Neural progenitor cell (in vitro differentiated cells): ENCODE measurements around the gene TCHHL1. TPM values are rescaled to one million over a fixed set of nuclear protein-coding genes. Genes with fewer than 3 reads are reported as not detected.

ENCODE experiments used
- DNase-seq: peaks from one replicate; pipeline ENCODE4 v3.0.0-alpha.2; 2016; ENCODE audit warnings: low spot score
- H2AFZ ChIP-seq: fragments of 200-600 bp; sonication (generic); replicated peaks from 2 replicates; pipeline ENCODE4 v1.6.1; 2016; ENCODE audit warnings: antibody characterized with exemption
- H3F3A ChIP-seq: fragments of 200-600 bp; sonication (generic); 2 replicates; pipeline ENCODE4 v1.6.1; 2016; ENCODE audit warnings: antibody characterized with exemption, low read depth
- H3K27ac ChIP-seq: fragments of 200-600 bp; sonication (generic); 2 replicates; pipeline ENCODE4 v1.5.1; 2016; ENCODE audit warnings: mild to moderate bottlenecking
- H3K27me3 ChIP-seq: fragments of 200-600 bp; sonication (generic); 2 replicates; pipeline ENCODE4 v1.6.1; 2016; ENCODE audit warnings: mild to moderate bottlenecking, moderate library complexity
- H3K36me3 ChIP-seq: fragments of 200-600 bp; sonication (generic); 2 replicates; pipeline ENCODE4 v1.5.1; 2016
- H3K4me1 ChIP-seq: fragments of 200-600 bp; sonication (generic); 2 replicates; pipeline ENCODE4 v1.6.1; 2016; ENCODE audit warnings: mixed run types
- H3K4me2 ChIP-seq: fragments of 200-600 bp; sonication (generic); 2 replicates; pipeline ENCODE4 v1.6.1; 2016
- H3K4me3 ChIP-seq: fragments of 200-600 bp; sonication (generic); 2 replicates; pipeline ENCODE4 v1.5.1; 2016
- H3K79me2 ChIP-seq: fragments of 200-600 bp; sonication (generic); 2 replicates; pipeline ENCODE4 v1.6.1; 2016; ENCODE audit warnings: low read depth
- H3K9ac ChIP-seq: fragments of 200-600 bp; sonication (generic); 2 replicates; pipeline ENCODE4 v1.6.1; 2016
- H3K9me3 ChIP-seq: fragments of 200-600 bp; sonication (generic); 2 replicates; pipeline ENCODE4 v1.5.1; 2016; ENCODE audit warnings: low read depth
- H4K20me1 ChIP-seq: fragments of 200-600 bp; sonication (generic); 2 replicates; pipeline ENCODE4 v1.6.1; 2016; ENCODE audit warnings: low read depth
- H3K27ac Mint-ChIP-seq: 3 replicates; pipeline ENCODE4 v1.8.0; 2021; ENCODE audit warnings: mixed read lengths
- H3K27me3 Mint-ChIP-seq: 2 replicates; pipeline ENCODE4 v1.8.0; 2022; ENCODE audit warnings: low read depth, mild to moderate bottlenecking, inconsistent platforms, moderate library complexity, mixed read lengths; ENCODE audit not compliant: insufficient read depth
- H3K36me3 Mint-ChIP-seq: 3 replicates; pipeline ENCODE4 v1.8.0; 2021; ENCODE audit warnings: mixed read lengths
- H3K4me1 Mint-ChIP-seq: 3 replicates; pipeline ENCODE4 v1.8.0; 2021; ENCODE audit warnings: mixed read lengths
- H3K4me3 Mint-ChIP-seq: 3 replicates; pipeline ENCODE4 v1.8.0; 2021; ENCODE audit warnings: mild to moderate bottlenecking, moderate library complexity, mixed read lengths
- H3K9me3 Mint-ChIP-seq: 3 replicates; pipeline ENCODE4 v1.8.0; 2020; ENCODE audit warnings: mixed read lengths
- EZH2 ChIP-seq: fragments of 200-600 bp; sonication (generic); IDR thresholded peaks from 2 replicates; pipeline ENCODE4 v1.6.1; 2017; ENCODE audit warnings: antibody characterized with exemption, mild to moderate bottlenecking, moderate library complexity
- EZH2phosphoT487 ChIP-seq: fragments of 200-600 bp; sonication (generic); IDR thresholded peaks from 2 replicates; pipeline ENCODE4 v1.6.1; 2017; ENCODE audit warnings: antibody characterized with exemption
- total RNA-seq: library from RNA; depleted of rRNA; stranded (reverse); fragments of >200 nt; gene quantifications from 2 replicates; pipeline ENCODE4 v1.2.3, GENCODE V29; 2015; ENCODE audit warnings: low replicate concordance
- TF ChIP-seq, protein P1 (sequence below): fragments of 200-600 bp; sonication (generic); IDR thresholded peaks from 2 replicates; pipeline ENCODE4 v1.5.1; 2017; ENCODE audit warnings: antibody characterized with exemption, mild to moderate bottlenecking

The TCHHL1 gene
- total RNA-seq, 1 donor from 2014 or later: not detected

DNA sequence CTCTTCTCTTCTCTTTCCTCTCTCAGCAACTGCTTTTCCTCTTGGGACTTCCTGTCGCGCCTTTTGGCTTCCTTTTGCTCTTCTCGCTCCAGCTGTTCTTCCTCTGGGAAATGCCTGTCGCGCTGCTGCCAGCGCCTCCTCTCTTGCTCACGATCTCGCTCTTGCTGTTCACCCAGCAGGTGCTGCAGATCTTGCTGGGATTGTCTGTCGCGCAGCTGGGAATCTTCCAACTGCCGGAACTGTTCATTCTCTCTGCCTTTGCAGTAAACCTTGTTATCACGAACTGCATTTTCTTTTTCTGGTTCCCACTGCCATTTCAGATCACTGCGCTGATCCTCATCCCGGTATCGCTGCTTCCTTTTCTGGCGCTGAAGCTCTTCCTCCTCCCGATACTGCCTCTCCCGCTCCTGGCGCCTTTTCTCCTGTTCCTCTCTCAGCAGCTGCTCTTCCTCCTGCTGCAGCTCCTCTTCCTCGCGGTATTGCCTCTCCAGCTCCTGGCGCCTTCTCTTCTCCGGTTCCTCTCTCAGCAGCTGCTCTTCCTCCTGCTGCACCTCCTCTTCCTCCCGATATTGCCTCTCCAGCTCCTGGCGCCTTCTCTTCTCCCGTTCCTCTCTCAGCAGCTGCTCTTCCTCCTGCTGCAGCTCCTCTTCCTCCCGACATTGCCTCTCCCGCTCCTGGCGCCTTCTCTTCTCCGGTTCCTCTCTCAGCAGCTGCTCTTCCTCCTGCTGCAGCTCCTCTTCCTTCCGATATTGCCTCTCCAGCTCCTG, 20.6 kb upstream of the TCHHL1 start:
- peaks cover 6% of the 10 kb centered on the region for H3K9me3 Mint-ChIP-seq

DNA sequence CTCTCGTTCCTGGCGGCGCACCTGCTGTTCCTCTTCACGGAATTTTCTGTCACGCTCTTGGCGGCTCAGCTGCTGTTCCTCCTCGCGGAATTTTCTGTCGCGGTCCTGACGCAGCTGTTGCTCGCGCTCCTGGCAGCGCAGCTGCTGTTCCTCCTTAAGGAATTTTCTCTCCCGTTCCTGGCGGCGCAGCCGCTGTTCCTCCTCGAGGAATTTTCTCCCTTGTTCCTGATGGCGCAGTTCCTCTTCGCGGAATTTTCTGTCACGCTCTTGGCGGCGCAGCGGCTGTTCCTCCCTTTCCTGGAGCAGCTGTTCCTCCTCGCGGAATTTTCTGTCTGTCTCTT, 20.0 kb upstream of the TCHHL1 start:
- Histone ChIP-seq H3K27me3 (peaks cover 99% of the 10 kb centered on the region), H3K9me3 (no peaks in the 10 kb centered on the region), H2AFZ (no peak overlapping the region), H3K4me3 (no peak overlapping the region), H3K27ac (no peak overlapping the region), H3K9ac (no peak overlapping the region), H3K4me2 (no peak overlapping the region), H3K4me1 (no peaks in the 10 kb centered on the region), H3F3A (peaks cover 14% of the 10 kb centered on the region), H4K20me1 (no peaks in the 10 kb centered on the region), H3K79me2 (no peaks in the 10 kb centered on the region), H3K36me3 (no peaks in the 10 kb centered on the region)
- Mint-ChIP-seq H3K27ac (no peak overlapping the region), H3K9me3 (peaks cover 5% of the 10 kb centered on the region), H3K36me3 (no peaks in the 10 kb centered on the region), H3K27me3 (peaks cover 5% of the 10 kb centered on the region), H3K4me1 (no peaks in the 10 kb centered on the region), H3K4me3 (no peak overlapping the region)
- no peak for DNase-seq
- TF ChIP-seq, protein P1, sequence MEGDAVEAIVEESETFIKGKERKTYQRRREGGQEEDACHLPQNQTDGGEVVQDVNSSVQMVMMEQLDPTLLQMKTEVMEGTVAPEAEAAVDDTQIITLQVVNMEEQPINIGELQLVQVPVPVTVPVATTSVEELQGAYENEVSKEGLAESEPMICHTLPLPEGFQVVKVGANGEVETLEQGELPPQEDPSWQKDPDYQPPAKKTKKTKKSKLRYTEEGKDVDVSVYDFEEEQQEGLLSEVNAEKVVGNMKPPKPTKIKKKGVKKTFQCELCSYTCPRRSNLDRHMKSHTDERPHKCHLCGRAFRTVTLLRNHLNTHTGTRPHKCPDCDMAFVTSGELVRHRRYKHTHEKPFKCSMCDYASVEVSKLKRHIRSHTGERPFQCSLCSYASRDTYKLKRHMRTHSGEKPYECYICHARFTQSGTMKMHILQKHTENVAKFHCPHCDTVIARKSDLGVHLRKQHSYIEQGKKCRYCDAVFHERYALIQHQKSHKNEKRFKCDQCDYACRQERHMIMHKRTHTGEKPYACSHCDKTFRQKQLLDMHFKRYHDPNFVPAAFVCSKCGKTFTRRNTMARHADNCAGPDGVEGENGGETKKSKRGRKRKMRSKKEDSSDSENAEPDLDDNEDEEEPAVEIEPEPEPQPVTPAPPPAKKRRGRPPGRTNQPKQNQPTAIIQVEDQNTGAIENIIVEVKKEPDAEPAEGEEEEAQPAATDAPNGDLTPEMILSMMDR: no peak
- no peak for TF ChIP-seq EZH2phosphoT487
- no peak for TF ChIP-seq EZH2

More for the DNA sequence above, 20.6 kb upstream of the TCHHL1 start:
- Histone ChIP-seq H2AFZ (no peak overlapping the region), H3K4me2 (no peak overlapping the region), H3F3A (peaks cover 14% of the 10 kb centered on the region), H3K4me3 (no peak overlapping the region), H4K20me1 (no peaks in the 10 kb centered on the region), H3K27me3 (peaks cover 99% of the 10 kb centered on the region), H3K9ac (no peak overlapping the region), H3K4me1 (no peaks in the 10 kb centered on the region), H3K27ac (no peak overlapping the region), H3K79me2 (no peaks in the 10 kb centered on the region), H3K36me3 (no peaks in the 10 kb centered on the region), H3K9me3 (no peaks in the 10 kb centered on the region)
- H3K27me3 Mint-ChIP-seq: peaks cover 8% of the 10 kb centered on the region
- H3K4me3 Mint-ChIP-seq: no peak overlapping the region
- no peaks in the 10 kb centered on the region for H3K36me3 Mint-ChIP-seq
- DNase-seq: no peak
- peak; percentile 28 for TF ChIP-seq EZH2
- TF ChIP-seq, protein P1: no peak
- H3K27ac Mint-ChIP-seq: no peak overlapping the region
- no peaks in the 10 kb centered on the region for H3K4me1 Mint-ChIP-seq

DNA sequence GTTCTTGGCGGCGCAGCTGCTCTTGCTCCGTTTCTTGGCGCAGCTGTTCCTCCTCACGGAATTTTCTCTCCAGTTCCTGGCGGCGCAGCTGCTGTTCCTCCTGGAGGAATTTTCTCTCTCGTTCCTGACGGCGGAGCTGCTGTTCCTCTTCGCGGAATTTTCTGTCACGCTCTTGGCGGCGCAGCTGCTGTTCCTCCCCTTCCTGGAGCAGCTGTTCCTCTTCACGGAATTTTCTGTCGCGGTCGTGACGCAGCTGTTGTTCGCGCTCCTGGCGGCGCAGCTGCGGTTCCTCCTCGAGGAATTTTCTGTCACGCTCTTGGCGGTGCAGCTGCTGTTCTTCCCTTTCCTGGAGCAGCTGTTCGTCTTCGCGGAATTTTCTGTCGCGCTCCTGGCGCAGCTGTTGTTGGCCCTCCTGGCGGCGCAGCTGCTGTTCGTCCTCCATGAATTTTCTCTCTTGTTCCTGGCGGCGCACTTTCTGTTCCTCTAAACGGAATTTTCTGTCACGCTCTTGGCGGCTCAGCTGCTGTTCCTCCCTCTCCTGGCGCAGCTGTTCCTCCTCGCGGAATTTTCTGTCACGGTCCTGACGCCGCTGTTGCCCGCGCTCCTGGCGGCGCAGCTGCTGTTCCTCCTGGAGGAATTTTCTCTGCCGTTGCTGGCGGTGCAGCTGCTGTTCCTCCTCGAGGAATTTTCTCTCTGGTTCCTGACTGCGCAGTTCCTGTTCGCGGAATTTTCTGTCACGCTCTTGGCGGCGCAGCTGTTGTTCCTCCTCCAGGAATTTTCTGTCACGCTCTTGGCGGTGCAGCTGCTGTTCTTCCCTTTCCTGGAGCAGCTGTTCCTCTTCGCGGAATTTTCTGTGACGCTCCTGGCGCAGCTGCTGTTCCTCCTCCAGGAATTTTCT, 19.4 kb upstream of the TCHHL1 start:
- Histone ChIP-seq H3K4me3 (no peak overlapping the region), H3K27me3 (peaks cover 94% of the 10 kb centered on the region), H3K9ac (no peak overlapping the region), H3K36me3 (no peaks in the 10 kb centered on the region), H3K9me3 (no peaks in the 10 kb centered on the region), H3K79me2 (no peaks in the 10 kb centered on the region), H3K4me2 (no peak overlapping the region), H4K20me1 (no peaks in the 10 kb centered on the region), H3K4me1 (no peaks in the 10 kb centered on the region), H3F3A (peaks cover 14% of the 10 kb centered on the region), H3K27ac (no peak overlapping the region), H2AFZ (no peak overlapping the region)
- H3K36me3 Mint-ChIP-seq: no peaks in the 10 kb centered on the region
- H3K9me3 Mint-ChIP-seq: peaks cover 2% of the 10 kb centered on the region
- no peak overlapping the region for H3K4me3 Mint-ChIP-seq
- H3K27me3 Mint-ChIP-seq: peaks cover 5% of the 10 kb centered on the region
- TF ChIP-seq, protein P1: no peak
- peak; percentile 72 for TF ChIP-seq EZH2phosphoT487
- peak; percentile 80 for TF ChIP-seq EZH2
- H3K4me1 Mint-ChIP-seq: no peaks in the 10 kb centered on the region
- H3K27ac Mint-ChIP-seq: no peak overlapping the region
- peak; percentile 4 for DNase-seq
